SK-N-SH (cell line): ENCODE measurements around the gene EDEM3. TPM values are rescaled to one million over a fixed set of nuclear protein-coding genes. Genes with fewer than 3 reads are reported as not detected.

ENCODE experiments used
- CTCF ChIA-PET: fragments of 300-600, 350-600 bp; formaldehyde crosslinking; extraction: SDS; loops from one replicate; lab custom pipeline; 2021; lab: Yijun Ruan, JAX
- POLR2A ChIA-PET: fragments of 350-600 bp; sonication (Branson Sonifier 250); formaldehyde crosslinking; extraction: SDS; loops from one replicate; lab custom pipeline; 2020; ENCODE audit warnings: antibody characterized with exemption, inconsistent platforms; lab: Yijun Ruan, JAX
- DNase-seq: peaks from one replicate; pipeline ENCODE4 v3.0.0; 2012
- H2AFZ ChIP-seq: fragments of 200-600 bp; sonication (generic); 2 replicates; pipeline ENCODE4 v1.8.1; 2016; ENCODE audit warnings: antibody characterized with exemption, mild to moderate bottlenecking, low read depth
- H3F3A ChIP-seq: fragments of 200-600 bp; sonication (generic); replicated peaks from 2 replicates; pipeline ENCODE3; 2016; ENCODE audit warnings: antibody characterized with exemption, mild to moderate bottlenecking; ENCODE audit not compliant: insufficient read depth
- H3K27ac ChIP-seq, 2 experiments: fragments of 200-500 bp in 1 of 2; fragments of 200-600 bp in 1 of 2; sonication (Bioruptor generic) in 1 of 2; sonication (generic), shearing (Covaris generic) in 1 of 2; 2 replicates each; pipeline versions ENCODE4 v1.5.1 to v1.6.1; 2014 to 2016; ENCODE audit warnings: low read depth in 2 of 2, inconsistent platforms in 1 of 2, low read length in 1 of 2, mild to moderate bottlenecking in 1 of 2, mixed read lengths in 1 of 2
- H3K27me3 ChIP-seq: fragments of 200-600 bp; sonication (generic), shearing (Covaris generic); 2 replicates; pipeline ENCODE4 v1.6.1; 2016; ENCODE audit warnings: mixed run types; ENCODE audit not compliant: insufficient read depth
- H3K36me3 ChIP-seq, 2 experiments: fragments of 200-500 bp in 1 of 2; fragments of 200-600 bp in 1 of 2; sonication (Bioruptor generic) in 1 of 2; sonication (generic) in 1 of 2; replicated peaks in 1 of 2; 2 replicates each; pipeline versions ENCODE3 to v1.5.1; 2014 to 2016; ENCODE audit warnings: low read length in 1 of 2, mild to moderate bottlenecking in 1 of 2; ENCODE audit not compliant: insufficient read depth in 2 of 2, control insufficient read depth in 1 of 2
- H3K4me1 ChIP-seq, 2 experiments: fragments of 200-500 bp in 1 of 2; fragments of 200-600 bp in 1 of 2; sonication (Bioruptor generic) in 1 of 2; sonication (generic), shearing (Covaris generic) in 1 of 2; 2 replicates each; pipeline versions ENCODE4 v1.5.1 to v1.6.1; 2014 to 2016; ENCODE audit warnings: low read depth in 1 of 2, low read length in 1 of 2, mixed run types in 1 of 2; ENCODE audit not compliant: insufficient read depth in 2 of 2, control insufficient read depth in 1 of 2
- H3K4me2 ChIP-seq: fragments of 200-600 bp; sonication (generic), shearing (Covaris generic); 2 replicates; pipeline ENCODE4 v1.6.1; 2017; ENCODE audit warnings: mixed run types
- H3K4me3 ChIP-seq, 2 experiments: fragments of 200-500 bp in 1 of 2; fragments of 200-600 bp in 1 of 2; sonication (Bioruptor generic) in 1 of 2; sonication (generic), shearing (Covaris generic) in 1 of 2; 2 replicates each; pipeline versions ENCODE4 v1.5.1 to v1.8.1; 2014 to 2016; ENCODE audit warnings: low read depth in 2 of 2, inconsistent platforms in 1 of 2, low read length in 1 of 2, mild to moderate bottlenecking in 1 of 2, mixed read lengths in 1 of 2, moderate library complexity in 1 of 2
- H3K79me2 ChIP-seq: fragments of 200-600 bp; sonication (generic); 2 replicates; pipeline ENCODE4 v1.8.1; 2017; ENCODE audit warnings: mild to moderate bottlenecking; ENCODE audit not compliant: insufficient read depth
- H3K9ac ChIP-seq: fragments of 200-600 bp; sonication (generic); 2 replicates; pipeline ENCODE4 v1.6.1; 2017; ENCODE audit warnings: mixed run types
- H3K9me2 ChIP-seq: fragments of 200-600 bp; sonication (generic); 2 replicates; pipeline ENCODE4 v1.6.1; 2017; ENCODE audit warnings: mixed run types
- H3K9me3 ChIP-seq: fragments of 200-600 bp; sonication (generic); 2 replicates; pipeline ENCODE4 v1.6.1; 2017; ENCODE audit warnings: mixed run types, mild to moderate bottlenecking, moderate library complexity
- H4K20me1 ChIP-seq: fragments of 200-600 bp; sonication (generic); 2 replicates; pipeline ENCODE4 v1.6.1; 2017; ENCODE audit warnings: mild to moderate bottlenecking, mixed run types; ENCODE audit not compliant: insufficient read depth
- CHD2 ChIP-seq: fragments of 150-350 bp; IDR thresholded peaks from 2 replicates; pipeline ENCODE4 v1.6.1; 2018; ENCODE audit warnings: low read length; ENCODE audit not compliant: partially characterized antibody
- FOSL2 ChIP-seq: IDR thresholded peaks from 2 replicates; pipeline ENCODE4 v1.4.0; 2012; ENCODE audit warnings: low read depth, mild to moderate bottlenecking, moderate library complexity, borderline replicate concordance
- FOXM1 ChIP-seq: IDR thresholded peaks from 2 replicates; pipeline ENCODE4 v1.4.0; 2012; ENCODE audit warnings: low read depth, mild to moderate bottlenecking
- GABPA ChIP-seq: IDR thresholded peaks from 2 replicates; pipeline ENCODE4 v1.4.0; 2012; ENCODE audit warnings: low read depth, mild to moderate bottlenecking
- MEF2A ChIP-seq: IDR thresholded peaks from 2 replicates; pipeline ENCODE4 v1.4.0; 2012; ENCODE audit warnings: low read depth, borderline replicate concordance
- NFIC ChIP-seq: IDR thresholded peaks from 2 replicates; pipeline ENCODE4 v1.4.0; 2012; ENCODE audit warnings: borderline replicate concordance
- NRF1 ChIP-seq: IDR thresholded peaks from 2 replicates; pipeline ENCODE4 v1.6.1; 2012; ENCODE audit warnings: low read depth, mild to moderate bottlenecking, low read length
- PBX3 ChIP-seq: IDR thresholded peaks from 2 replicates; pipeline ENCODE4; 2012
- RAD21 ChIP-seq: IDR thresholded peaks from 2 replicates; pipeline ENCODE4 v1.6.1; 2012; ENCODE audit warnings: mild to moderate bottlenecking, low read length
- SIN3A ChIP-seq: IDR thresholded peaks from 2 replicates; pipeline ENCODE4 v1.6.1; 2012; ENCODE audit warnings: low read depth, mild to moderate bottlenecking, low read length, moderate library complexity, borderline replicate concordance
- SMC3 ChIP-seq: IDR thresholded peaks from 2 replicates; pipeline ENCODE4 v1.6.1; 2012; ENCODE audit warnings: low read depth, low read length, improper control_type of control experiment
- TCF12 ChIP-seq: IDR thresholded peaks from 2 replicates; pipeline ENCODE4 v1.4.0; 2012
- YY1 ChIP-seq: IDR thresholded peaks from 2 replicates; pipeline ENCODE4 v1.4.0; 2012; ENCODE audit warnings: low read depth, mild to moderate bottlenecking
- WGBS: methylation state at CpG from one replicate; pipeline ENCODE4 v1.1.6; 2017; ENCODE audit warnings: low lambda C conversion rate; 5-methylcytosine and 5-hydroxymethylcytosine counted together
- polyA plus RNA-seq, 3 experiments: library from polyadenylated mRNA; depleted of rRNA; stranded (reverse); fragments of >200 nt; gene quantifications; 2 replicates each; pipeline ENCODE4 v1.2.3, GENCODE V29; 2012
- TF ChIP-seq, protein P1 (sequence below): fragments of 150-350 bp; IDR thresholded peaks from 2 replicates; pipeline ENCODE4 v1.6.1; 2016; ENCODE audit warnings: mild to moderate bottlenecking, low read depth, low read length
- TF ChIP-seq, protein P2 (sequence below): IDR thresholded peaks from 2 replicates; pipeline ENCODE4 v1.4.0; 2012; ENCODE audit warnings: low read depth
- TF ChIP-seq, protein P3 (sequence below): fragments of 200-600 bp; sonication (generic); IDR thresholded peaks from 2 replicates; pipeline ENCODE4 v1.6.1; 2017; ENCODE audit warnings: antibody characterized with exemption, mild to moderate bottlenecking, moderate library complexity

Gene EDEM3
- polyA plus RNA-seq, 1 of the 3 experiments (the other 2 are of a cell fraction), result 28.6 TPM

GRCh38 chr1:184773762-184774320, 19.2 kb upstream of the EDEM3 start (continued):
- TF ChIP-seq, protein P1, sequence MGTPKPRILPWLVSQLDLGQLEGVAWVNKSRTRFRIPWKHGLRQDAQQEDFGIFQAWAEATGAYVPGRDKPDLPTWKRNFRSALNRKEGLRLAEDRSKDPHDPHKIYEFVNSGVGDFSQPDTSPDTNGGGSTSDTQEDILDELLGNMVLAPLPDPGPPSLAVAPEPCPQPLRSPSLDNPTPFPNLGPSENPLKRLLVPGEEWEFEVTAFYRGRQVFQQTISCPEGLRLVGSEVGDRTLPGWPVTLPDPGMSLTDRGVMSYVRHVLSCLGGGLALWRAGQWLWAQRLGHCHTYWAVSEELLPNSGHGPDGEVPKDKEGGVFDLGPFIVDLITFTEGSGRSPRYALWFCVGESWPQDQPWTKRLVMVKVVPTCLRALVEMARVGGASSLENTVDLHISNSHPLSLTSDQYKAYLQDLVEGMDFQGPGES, result no peak
- TF ChIP-seq, protein P2, sequence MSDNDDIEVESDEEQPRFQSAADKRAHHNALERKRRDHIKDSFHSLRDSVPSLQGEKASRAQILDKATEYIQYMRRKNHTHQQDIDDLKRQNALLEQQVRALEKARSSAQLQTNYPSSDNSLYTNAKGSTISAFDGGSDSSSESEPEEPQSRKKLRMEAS, result no peak
- TF ChIP-seq, all 33 proteins: peak for 0

- H3K9me3 ChIP-seq, result no peaks in the 10 kb centered on the region
- H3K4me3 ChIP-seq, result no peak overlapping the region
- TF ChIP-seq CHD2 (no peak), FOSL2 (no peak), RAD21 (no peak), FOXM1 (no peak), SMC3 (no peak), NFIC (no peak), MEF2A (no peak), YY1 (no peak), NRF1 (no peak), PBX3 (no peak), GABPA (no peak), TCF12 (no peak), SIN3A (no peak)
- TF ChIP-seq, protein P3, sequence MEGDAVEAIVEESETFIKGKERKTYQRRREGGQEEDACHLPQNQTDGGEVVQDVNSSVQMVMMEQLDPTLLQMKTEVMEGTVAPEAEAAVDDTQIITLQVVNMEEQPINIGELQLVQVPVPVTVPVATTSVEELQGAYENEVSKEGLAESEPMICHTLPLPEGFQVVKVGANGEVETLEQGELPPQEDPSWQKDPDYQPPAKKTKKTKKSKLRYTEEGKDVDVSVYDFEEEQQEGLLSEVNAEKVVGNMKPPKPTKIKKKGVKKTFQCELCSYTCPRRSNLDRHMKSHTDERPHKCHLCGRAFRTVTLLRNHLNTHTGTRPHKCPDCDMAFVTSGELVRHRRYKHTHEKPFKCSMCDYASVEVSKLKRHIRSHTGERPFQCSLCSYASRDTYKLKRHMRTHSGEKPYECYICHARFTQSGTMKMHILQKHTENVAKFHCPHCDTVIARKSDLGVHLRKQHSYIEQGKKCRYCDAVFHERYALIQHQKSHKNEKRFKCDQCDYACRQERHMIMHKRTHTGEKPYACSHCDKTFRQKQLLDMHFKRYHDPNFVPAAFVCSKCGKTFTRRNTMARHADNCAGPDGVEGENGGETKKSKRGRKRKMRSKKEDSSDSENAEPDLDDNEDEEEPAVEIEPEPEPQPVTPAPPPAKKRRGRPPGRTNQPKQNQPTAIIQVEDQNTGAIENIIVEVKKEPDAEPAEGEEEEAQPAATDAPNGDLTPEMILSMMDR, result no peak
- TF ChIP-seq, all 33 proteins: peak for 0
- CTCF ChIA-PET, result interaction anchor here (1.0 kb wide), 1 partner anchor 398 kb away, joined by 4 read pairs; no protein-coding TSS in a partner anchor
- no peaks in the 10 kb centered on the region for H3K79me2 ChIP-seq
- H3K9ac ChIP-seq, result no peak overlapping the region
- H4K20me1 ChIP-seq, result no peaks in the 10 kb centered on the region
- H3K9me2 ChIP-seq, result no peaks in the 10 kb centered on the region
- 81% methylated on average over 7 of the region's 7 CpGs for WGBS
- no peak overlapping the region for H2AFZ ChIP-seq
- POLR2A ChIA-PET, result no interaction called here
- no peak for DNase-seq
- H3F3A ChIP-seq, result no peaks in the 10 kb centered on the region
- no peaks in the 10 kb centered on the region for H3K27me3 ChIP-seq
- H3K36me3 ChIP-seq, result no peaks in the 10 kb centered on the region
- no peak overlapping the region for H3K27ac ChIP-seq
- peaks cover 0 to 5% of the 10 kb centered on the region in 2 experiments; a peak in 1 of 4 replicates for H3K4me1 ChIP-seq
- no peak overlapping the region for H3K4me2 ChIP-seq
Observed at GRCh38 chr1:184771190-184771691, 16.6 kb upstream of the EDEM3 start.
